ENCODE measurements around the gene STRIP2.

Gene STRIP2

GRCh38 chr7:129522971-129523340 is 88.7 kb downstream of the STRIP2 start:
- no peak for TF ChIP-seq TEAD4 (IDR thresholded peaks at IDR 0.05)
- no peak for TF ChIP-seq YY1 (IDR thresholded peaks at IDR 0.05; ENCODE audit: low read depth)
- TF ChIP-seq, protein P1, sequence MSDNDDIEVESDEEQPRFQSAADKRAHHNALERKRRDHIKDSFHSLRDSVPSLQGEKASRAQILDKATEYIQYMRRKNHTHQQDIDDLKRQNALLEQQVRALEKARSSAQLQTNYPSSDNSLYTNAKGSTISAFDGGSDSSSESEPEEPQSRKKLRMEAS (IDR thresholded peaks at IDR 0.05) = no peak
- no peak for TF ChIP-seq ZBTB7A (IDR thresholded peaks at IDR 0.05; ENCODE audit: low read depth)

DNA sequence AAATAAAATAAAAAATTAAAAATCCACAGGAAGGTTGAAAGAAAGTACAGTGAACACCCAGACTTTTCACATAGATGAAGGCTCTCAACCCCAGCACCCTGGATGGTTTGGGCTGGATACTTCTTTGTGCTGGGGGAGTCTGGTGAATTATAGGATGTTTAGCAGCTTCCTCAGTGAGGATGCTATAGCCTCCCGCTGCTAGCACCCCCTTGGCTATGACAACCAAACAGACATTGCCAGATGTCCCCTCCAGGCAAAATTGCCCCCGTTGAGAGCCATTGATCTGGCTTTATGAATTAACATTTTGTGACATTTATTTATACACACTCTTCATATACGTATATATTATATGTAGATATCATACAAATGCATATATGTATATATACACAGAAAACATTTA is 89.7 kb downstream of the STRIP2 start:
- TF ChIP-seq REST (IDR thresholded peaks at IDR 0.05; ENCODE audit: low read depth) (no peak), CEBPB (IDR thresholded peaks at IDR 0.05) (no peak), CREB1 (IDR thresholded peaks at IDR 0.05; ENCODE audit: low read depth) (no peak), TAF1 (IDR thresholded peaks at IDR 0.05; ENCODE audit: low read depth) (no peak), EGR1 (IDR thresholded peaks at IDR 0.05) (no peak), TEAD4 (IDR thresholded peaks at IDR 0.05) (no peak)
- TF ChIP-seq, protein P2, sequence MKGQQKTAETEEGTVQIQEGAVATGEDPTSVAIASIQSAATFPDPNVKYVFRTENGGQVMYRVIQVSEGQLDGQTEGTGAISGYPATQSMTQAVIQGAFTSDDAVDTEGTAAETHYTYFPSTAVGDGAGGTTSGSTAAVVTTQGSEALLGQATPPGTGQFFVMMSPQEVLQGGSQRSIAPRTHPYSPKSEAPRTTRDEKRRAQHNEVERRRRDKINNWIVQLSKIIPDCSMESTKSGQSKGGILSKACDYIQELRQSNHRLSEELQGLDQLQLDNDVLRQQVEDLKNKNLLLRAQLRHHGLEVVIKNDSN (IDR thresholded peaks at IDR 0.05) = no peak
- TF ChIP-seq, protein P1 (IDR thresholded peaks at IDR 0.05) = no peak

- TF ChIP-seq RAD21 (IDR thresholded peaks at IDR 0.05; ENCODE audit: low read depth) (0 out of 2 replicates have a peak, but pooled peaks have one; percentile 6), CEBPB (IDR thresholded peaks at IDR 0.05) (peak; percentile 92)
These were observed 90.2 kb downstream of the STRIP2 start for GRCh38 chr7:129524405-129524804.

GRCh38 chr7:129525225-129525862 is 91.1 kb downstream of the STRIP2 start:
- TF ChIP-seq CREB1 (IDR thresholded peaks at IDR 0.05; ENCODE audit: low read depth) (no peak), TCF12 (IDR thresholded peaks at IDR 0.05; ENCODE audit: low read depth) (no peak), RAD21 (IDR thresholded peaks at IDR 0.05; ENCODE audit: low read depth) (no peak), NFIC (IDR thresholded peaks at IDR 0.05) (no peak), TAF1 (IDR thresholded peaks at IDR 0.05; ENCODE audit: low read depth) (no peak), EP300 (IDR thresholded peaks at IDR 0.05; ENCODE audit: borderline replicate concordance) (no peak), ZBTB7A (IDR thresholded peaks at IDR 0.05; ENCODE audit: low read depth) (no peak), CEBPB (IDR thresholded peaks at IDR 0.05) (no peak), FOXM1 (IDR thresholded peaks at IDR 0.05; ENCODE audit: borderline replicate concordance, low read depth) (no peak), REST (IDR thresholded peaks at IDR 0.05; ENCODE audit: low read depth) (no peak), YY1 (IDR thresholded peaks at IDR 0.05; ENCODE audit: low read depth) (no peak), EGR1 (IDR thresholded peaks at IDR 0.05) (no peak), TEAD4 (IDR thresholded peaks at IDR 0.05) (no peak)
- TF ChIP-seq, protein P1 (IDR thresholded peaks at IDR 0.05) = no peak
- TF ChIP-seq, protein P2 (IDR thresholded peaks at IDR 0.05) = no peak

- TF ChIP-seq CEBPB (IDR thresholded peaks at IDR 0.05) (no peak), TEAD4 (IDR thresholded peaks at IDR 0.05) (no peak), EGR1 (IDR thresholded peaks at IDR 0.05) (no peak), TAF1 (IDR thresholded peaks at IDR 0.05; ENCODE audit: low read depth) (no peak), NFIC (IDR thresholded peaks at IDR 0.05) (no peak), EP300 (IDR thresholded peaks at IDR 0.05; ENCODE audit: borderline replicate concordance) (no peak), TCF12 (IDR thresholded peaks at IDR 0.05; ENCODE audit: low read depth) (no peak), YY1 (IDR thresholded peaks at IDR 0.05; ENCODE audit: low read depth) (no peak), RAD21 (IDR thresholded peaks at IDR 0.05; ENCODE audit: low read depth) (no peak)
- TF ChIP-seq, protein P2 (IDR thresholded peaks at IDR 0.05) = no peak
These were observed 95.4 kb downstream of the STRIP2 start for GRCh38 chr7:129529643-129530042.

Measured in Ishikawa (cell line).